OCI-LY1 (cell line): Measurements from ENCODE around the gene HDAC1.

Experiments used
- CTCF ChIP-seq: fragments of 200-600 bp; sonication (generic), shearing (Covaris generic); IDR thresholded peaks from 2 replicates; pipeline ENCODE4 v1.5.1; 2017; ENCODE audit warnings: mild to moderate bottlenecking, antibody characterized with exemption, low read length, moderate library complexity, mixed read lengths
- EZH2 ChIP-seq: fragments of 200-600 bp; sonication (generic), shearing (Covaris generic); IDR thresholded peaks from 2 replicates; pipeline ENCODE4 v1.8.0; 2017; ENCODE audit warnings: borderline replicate concordance, mixed run types, mild to moderate bottlenecking, antibody characterized with exemption, low read length, moderate library complexity, mixed read lengths

DNA sequence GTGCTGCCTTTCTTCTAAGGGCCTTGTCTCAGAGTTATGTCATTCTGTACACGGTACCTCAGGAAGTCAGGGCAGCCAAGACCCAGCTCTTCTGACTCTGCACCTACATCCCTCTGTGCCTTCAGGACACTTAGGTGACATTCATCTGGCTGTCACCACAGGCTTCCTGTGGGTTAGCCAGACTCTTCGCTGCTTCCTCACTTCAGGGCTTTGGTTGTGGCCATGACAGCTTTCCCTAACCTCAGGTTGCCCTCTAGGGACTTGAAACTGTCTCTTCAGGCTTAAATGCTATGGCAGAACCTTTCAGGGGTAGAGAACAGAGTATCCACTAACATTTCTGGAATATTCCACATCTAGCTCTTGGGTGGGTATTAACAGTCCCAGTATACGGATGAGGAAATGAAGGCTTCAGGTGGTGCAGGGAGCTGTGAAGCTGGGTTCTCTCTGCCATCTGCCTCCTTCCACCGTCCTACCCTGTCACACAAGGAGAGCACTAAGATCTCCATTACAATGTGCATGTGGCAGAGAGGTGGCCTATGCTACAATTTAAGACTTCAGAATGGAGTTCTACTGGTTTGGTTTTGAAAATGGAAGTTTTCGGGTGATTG lies 80.4 kb downstream of the HDAC1 start:
- TF ChIP-seq CTCF (peak; percentile 40; the same call in 1 of the 2 replicates), EZH2 (no peak)
